ENCODE data around the gene ISG15. TPM values are rescaled to one million over a fixed set of nuclear protein-coding genes. Genes with fewer than 3 reads are reported as not detected.

Gene ISG15
- total and polyA plus RNA-seq, 9 of the 15 experiments (the other 6 are each of a cell fraction or from before 2014, with no cell fraction given), result 0.40 to 58.3 (median 12.2) TPM

DNA sequence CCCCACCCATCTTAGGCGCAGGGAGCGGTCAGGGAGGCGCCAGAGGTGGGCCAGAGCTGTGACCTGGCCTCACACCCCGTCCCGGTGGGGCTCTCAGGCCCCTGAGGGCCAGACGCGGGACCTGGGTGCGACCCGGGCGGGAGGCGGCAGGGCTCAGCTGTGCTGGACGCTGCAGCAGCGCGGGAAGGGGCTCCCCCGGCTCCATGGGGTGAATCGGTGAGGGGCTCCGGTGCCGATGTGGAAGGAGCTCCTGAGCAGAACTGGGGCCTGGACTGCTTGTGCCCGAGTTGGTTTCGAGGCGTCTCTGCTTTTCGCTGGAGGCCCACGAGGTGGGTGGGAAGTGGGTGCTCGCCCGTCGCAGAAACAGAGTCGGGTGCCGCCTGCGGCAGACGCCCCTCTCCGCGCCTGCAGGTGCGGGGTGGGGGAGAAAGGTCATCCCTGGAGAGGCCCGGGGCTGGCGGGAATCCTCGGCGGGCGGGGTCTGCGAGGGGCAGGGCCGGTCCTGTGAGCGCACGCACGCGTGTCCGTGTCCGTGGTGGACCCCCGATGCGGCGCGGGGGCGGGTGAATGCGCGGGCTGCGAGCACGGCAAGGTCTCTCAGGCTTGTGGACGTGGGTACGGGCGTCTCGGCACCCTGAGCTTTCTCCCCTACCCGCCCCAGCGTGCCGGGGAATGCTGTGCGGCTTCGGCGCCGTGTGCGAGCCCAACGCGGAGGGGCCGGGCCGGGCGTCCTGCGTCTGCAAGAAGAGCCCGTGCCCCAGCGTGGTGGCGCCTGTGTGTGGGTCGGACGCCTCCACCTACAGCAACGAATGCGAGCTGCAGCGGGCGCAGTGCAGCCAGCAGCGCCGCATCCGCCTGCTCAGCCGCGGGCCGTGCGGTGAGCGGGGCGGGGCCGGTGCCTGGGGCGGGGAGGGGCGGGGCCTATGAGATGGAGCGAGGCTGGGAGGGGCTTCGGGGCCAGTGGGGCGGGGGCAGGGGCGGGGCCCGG lies 27.0 kb downstream of the ISG15 start (continued):
- TF ChIP-seq, protein P1, sequence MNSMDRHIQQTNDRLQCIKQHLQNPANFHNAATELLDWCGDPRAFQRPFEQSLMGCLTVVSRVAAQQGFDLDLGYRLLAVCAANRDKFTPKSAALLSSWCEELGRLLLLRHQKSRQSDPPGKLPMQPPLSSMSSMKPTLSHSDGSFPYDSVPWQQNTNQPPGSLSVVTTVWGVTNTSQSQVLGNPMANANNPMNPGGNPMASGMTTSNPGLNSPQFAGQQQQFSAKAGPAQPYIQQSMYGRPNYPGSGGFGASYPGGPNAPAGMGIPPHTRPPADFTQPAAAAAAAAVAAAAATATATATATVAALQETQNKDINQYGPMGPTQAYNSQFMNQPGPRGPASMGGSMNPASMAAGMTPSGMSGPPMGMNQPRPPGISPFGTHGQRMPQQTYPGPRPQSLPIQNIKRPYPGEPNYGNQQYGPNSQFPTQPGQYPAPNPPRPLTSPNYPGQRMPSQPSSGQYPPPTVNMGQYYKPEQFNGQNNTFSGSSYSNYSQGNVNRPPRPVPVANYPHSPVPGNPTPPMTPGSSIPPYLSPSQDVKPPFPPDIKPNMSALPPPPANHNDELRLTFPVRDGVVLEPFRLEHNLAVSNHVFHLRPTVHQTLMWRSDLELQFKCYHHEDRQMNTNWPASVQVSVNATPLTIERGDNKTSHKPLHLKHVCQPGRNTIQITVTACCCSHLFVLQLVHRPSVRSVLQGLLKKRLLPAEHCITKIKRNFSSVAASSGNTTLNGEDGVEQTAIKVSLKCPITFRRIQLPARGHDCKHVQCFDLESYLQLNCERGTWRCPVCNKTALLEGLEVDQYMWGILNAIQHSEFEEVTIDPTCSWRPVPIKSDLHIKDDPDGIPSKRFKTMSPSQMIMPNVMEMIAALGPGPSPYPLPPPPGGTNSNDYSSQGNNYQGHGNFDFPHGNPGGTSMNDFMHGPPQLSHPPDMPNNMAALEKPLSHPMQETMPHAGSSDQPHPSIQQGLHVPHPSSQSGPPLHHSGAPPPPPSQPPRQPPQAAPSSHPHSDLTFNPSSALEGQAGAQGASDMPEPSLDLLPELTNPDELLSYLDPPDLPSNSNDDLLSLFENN (IDR thresholded peaks at IDR 0.05; ENCODE audit: low read depth in 2 of 2, low read length in 2 of 2), result no peak
- TF ChIP-seq GATAD2A (IDR thresholded peaks at IDR 0.05) (peak; percentile 65; the same call in 1 of the 2 replicates), E2F8 (IDR thresholded peaks at IDR 0.05; ENCODE audit: low read depth, partially characterized antibody) (no peak), MYC (IDR thresholded peaks at IDR 0.05; ENCODE audit: low read depth, low read length) (peak; percentile 61), MYC (CRISPR knock-in tag; IDR thresholded peaks at IDR 0.05; ENCODE audit: borderline replicate concordance, low read depth) (no peak), CSDE1 (IDR thresholded peaks at IDR 0.05) (no peak), ARID4B (CRISPR knock-in tag; IDR thresholded peaks at IDR 0.05) (0 out of 2 replicates have a peak, but pooled peaks have one; percentile 22)
